ENCODE measurements around the gene VPS26B.

GRCh38 chr11:134200688-134201087 lies 23.8 kb upstream of the VPS26B start:
- TF ChIP-seq CTCF (IDR thresholded peaks at IDR 0.05) = no peak
- no peak for TF ChIP-seq EP300 (IDR thresholded peaks at IDR 0.05)
